T47D (cell line): Measurements from ENCODE around the gene ABCC8.
A peak's percentile ranks its signal among the peaks of the same experiment; 100 is the strongest.

Experiments
- DNase-seq, 2 experiments: peaks; one replicate each; pipeline versions ENCODE4 v3.0.0 to v3.0.0-alpha.2; 2011 to 2012; ENCODE audit warnings: low read depth in 1 of 2, low spot score in 1 of 2
- JUND ChIP-seq: IDR thresholded peaks from 2 replicates; pipeline ENCODE4 v1.6.1; 2012; ENCODE audit warnings: low read depth
- in situ Hi-C: cut with HindIII; loops from 2 replicates; pipeline ENCODE4 v1.10.0; 2016; ENCODE audit warnings: low sequenced_read_pairs, low pct_unique_long_range_greater_than_20kb

ABCC8 gene

GRCh38 chr11:17351510-17352176, 125.0 kb downstream of the ABCC8 start, which contains the start of gene NCR3LG1:
TSS of gene NCR3LG1 (plus strand) at chr11:17351800. CDS start at chr11:17351970, 170 bp downstream.
- peak; percentile 13 to 55 for DNase-seq
- in situ Hi-C loops: no loop called here
- TF ChIP-seq JUND: no peak

- no peak for TF ChIP-seq JUND
- in situ Hi-C loops: no loop called here
- no peak for DNase-seq
Observed at GRCh38 chr11:17351172-17351509, 125.5 kb downstream of the ABCC8 start.

- no peak for DNase-seq
- in situ Hi-C loops: no loop called here
- TF ChIP-seq JUND: no peak
Observed at GRCh38 chr11:17350455-17351171, 126.0 kb downstream of the ABCC8 start.

GRCh38 chr11:17347676-17348075, 129.0 kb downstream of the ABCC8 start:
- in situ Hi-C loops: no loop called here
- no peak for TF ChIP-seq JUND
- no peak for DNase-seq

- in situ Hi-C loops: no loop called here
- no peak for DNase-seq
- TF ChIP-seq JUND: no peak
Observed at GRCh38 chr11:17343907-17344306, 132.7 kb downstream of the ABCC8 start.

- DNase-seq: no peak
- TF ChIP-seq JUND: no peak
- in situ Hi-C loops: no loop called here
Observed at GRCh38 chr11:17343257-17343656, 133.4 kb downstream of the ABCC8 start.
